Endometrial microvascular endothelial cells (primary cell): ENCODE data around the gene PLXNA1. TPM values are rescaled to one million over a fixed set of nuclear protein-coding genes. Genes with fewer than 3 reads are reported as not detected.

Experiments
- in situ Hi-C: cut with HindIII; loops from 2 replicates; pipeline ENCODE4 v1.10.0; 2017; ENCODE audit warnings: low sequenced_read_pairs, low pct_unique_long_range_greater_than_20kb; ENCODE audit errors: inconsistent ontology term
- total RNA-seq: library from RNA; depleted of rRNA; stranded (reverse); fragments of >200 nt; gene quantifications from one replicate; pipeline ENCODE4 v1.2.3, GENCODE V29; 2015; ENCODE audit errors: inconsistent ontology term

Gene PLXNA1
- 25.8 TPM for total RNA-seq

DNA sequence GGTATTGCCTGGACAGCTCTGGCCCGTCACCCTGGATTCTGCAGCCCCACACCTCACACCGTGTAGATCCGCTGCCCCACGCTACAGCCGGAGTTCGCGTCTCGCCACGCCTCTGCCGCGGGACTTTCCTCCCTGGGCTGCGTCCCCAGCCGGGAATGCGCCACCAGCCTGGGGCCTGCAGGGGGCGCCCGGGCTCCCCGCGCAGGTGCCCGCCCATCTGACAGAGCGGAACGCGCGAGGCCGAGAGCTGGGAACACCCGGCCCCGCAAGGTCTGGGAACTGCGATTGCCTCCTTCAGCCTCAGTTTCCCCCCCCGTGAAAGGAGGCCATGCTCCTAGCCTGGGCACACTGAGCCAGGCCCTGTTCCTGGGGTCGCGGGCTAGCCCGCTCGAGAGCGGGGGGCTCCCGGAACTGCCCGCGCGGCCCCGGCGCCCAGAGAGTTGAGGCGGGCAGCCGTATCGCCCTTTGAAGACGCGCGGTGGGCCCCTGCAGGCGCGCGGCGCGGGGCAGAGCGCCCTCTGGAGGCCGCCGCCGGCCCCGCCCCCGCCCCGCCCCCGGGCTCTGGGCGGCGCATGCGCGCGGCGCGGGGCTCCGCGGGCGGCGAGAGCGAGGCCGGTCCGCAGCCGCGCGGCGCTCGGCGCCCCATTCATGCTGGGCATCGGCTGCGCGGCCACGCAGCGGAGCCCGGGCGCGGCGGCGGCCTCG is at the start of gene PLXNA1:
Gene PLXNA1, plus strand, starts transcription at position 645 of the 705 bp plus-strand sequence. CDS start 5,479 bp downstream, outside the sequence.
- in situ Hi-C loops, result no loop called here

GRCh38 chr3:126934031-126934531 is 48.8 kb upstream of the PLXNA1 start:
- in situ Hi-C loops, result no loop called here

DNA sequence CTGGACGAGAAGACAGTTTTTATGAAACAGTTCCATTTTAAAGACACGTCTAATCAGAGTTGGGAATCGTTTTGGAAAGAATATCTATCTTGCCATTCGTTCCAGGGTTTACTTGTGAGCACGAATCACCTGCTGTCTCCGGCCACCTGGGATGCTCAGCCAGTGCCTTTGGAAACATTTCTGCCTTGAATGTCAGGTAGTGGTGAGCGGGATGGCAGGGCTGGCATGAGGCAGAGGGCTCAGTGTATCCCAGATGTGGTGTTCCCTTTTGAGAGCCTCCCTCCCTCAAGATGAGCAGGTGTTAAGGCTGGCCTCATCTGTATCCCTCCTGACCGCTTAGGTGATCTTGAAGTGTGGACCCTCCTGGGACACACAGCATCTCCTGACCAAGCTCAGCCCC is 47.9 kb upstream of the PLXNA1 start:
- in situ Hi-C loops, result no loop called here

- in situ Hi-C loops, result no loop called here
Observed at GRCh38 chr3:126935756-126936509, 47.0 kb upstream of the PLXNA1 start.

- in situ Hi-C loops, result no loop called here
Observed at GRCh38 chr3:126936853-126937425, 46.0 kb upstream of the PLXNA1 start.

DNA sequence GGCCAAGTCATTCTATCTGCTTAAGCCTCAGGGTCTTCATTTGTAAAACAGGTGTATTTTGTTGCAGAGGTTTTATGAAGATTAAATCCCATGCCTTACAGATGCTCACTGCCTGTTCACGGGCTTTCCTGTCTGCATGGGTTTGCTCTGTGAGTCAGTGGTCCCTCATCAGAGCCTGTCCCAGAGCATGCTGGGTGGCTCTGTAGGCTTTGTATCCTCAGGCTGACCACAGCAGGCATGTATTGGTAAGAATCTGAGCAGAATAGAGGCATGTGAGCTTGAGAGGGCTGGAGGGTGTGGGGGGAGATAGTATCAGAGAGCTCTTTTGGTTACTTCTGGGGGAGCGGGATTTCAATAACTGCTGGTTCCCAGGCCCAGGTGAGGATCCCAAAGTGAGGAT is 45.4 kb upstream of the PLXNA1 start:
- in situ Hi-C loops, result no loop called here

GRCh38 chr3:126937973-126938372 is 44.9 kb upstream of the PLXNA1 start:
- in situ Hi-C loops, result no loop called here

DNA sequence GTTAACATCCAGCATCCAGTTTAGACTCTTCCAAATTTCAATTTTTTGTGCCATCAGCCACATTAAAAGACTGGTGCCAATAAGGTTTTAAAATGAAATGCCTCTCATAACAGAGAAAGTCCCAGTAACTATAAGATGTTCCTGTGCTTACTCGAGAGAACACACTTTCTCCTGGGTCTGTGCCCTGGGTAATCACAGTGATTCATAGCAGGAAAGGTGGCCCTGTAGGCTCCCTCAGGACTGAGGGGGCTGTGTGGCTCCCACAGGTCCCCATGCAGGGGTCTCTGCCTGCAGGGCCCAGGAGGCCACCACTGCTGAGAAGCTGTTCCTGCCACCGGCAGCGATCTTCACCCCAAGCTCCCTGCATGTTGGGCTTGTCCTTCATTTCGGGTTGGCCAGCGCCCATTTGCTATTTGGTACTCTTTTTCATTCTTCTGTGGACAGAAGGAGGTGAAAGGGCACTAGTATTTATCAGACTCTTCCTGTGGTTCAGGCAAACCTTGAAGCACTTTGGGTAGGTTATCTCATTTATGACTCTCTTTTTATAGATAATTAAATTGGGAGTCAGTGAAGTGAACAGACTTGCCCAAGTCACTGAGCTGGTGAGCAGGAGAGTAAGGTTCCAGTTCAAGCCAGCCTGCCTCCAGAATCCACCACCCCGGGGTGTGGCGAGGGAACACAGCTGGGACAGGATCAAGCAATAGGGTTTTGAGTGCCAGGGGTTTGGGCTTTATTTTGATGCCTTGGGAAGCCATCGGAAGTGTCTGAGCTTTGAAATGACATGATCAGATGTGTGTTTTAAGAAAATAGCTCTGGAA is 44.2 kb upstream of the PLXNA1 start:
- in situ Hi-C loops, result no loop called here

DNA sequence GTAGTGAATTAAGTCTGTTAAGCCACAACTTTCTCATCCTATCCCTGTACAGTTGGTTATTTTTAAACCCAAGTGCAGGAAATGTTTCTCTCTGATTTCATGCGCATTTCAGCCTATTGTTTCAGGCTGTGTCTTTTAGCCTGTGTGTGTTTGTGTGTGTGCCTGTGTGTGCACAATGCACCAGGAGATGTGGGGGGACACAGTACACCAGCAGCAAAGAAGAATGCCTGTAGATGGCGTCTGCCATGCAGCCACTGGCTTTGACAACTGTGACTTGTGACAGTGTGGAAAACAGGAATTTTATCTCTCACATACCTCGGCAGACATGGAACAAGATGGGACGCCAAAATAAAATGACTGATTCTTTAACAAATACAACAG is 43.6 kb upstream of the PLXNA1 start:
- in situ Hi-C loops, result no loop called here

DNA sequence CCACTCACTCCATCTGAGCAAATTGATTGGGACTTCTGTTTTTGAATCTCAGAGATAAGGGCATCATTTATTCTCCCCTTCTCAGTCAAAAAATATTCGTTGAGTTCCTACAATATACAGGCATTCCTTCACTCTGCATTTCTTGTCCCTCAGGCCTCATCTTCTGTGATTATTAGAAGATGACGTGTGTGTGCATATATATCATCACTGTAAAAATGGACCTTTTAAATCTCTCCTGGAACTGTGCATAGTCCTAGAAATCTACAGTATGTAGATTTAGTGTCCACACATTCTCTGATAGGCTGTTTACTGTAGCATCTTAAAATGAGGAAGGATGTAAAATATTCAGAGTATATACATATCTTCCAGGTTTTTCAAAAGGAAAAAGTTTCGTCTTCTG is 43.2 kb upstream of the PLXNA1 start:
- in situ Hi-C loops, result no loop called here

GRCh38 chr3:126941721-126942270 is 41.1 kb upstream of the PLXNA1 start:
- in situ Hi-C loops, result no loop called here

GRCh38 chr3:126944089-126944965 is 38.6 kb upstream of the PLXNA1 start:
- in situ Hi-C loops, result no loop called here

GRCh38 chr3:126945171-126945721 is 37.7 kb upstream of the PLXNA1 start:
- in situ Hi-C loops, result no loop called here

DNA sequence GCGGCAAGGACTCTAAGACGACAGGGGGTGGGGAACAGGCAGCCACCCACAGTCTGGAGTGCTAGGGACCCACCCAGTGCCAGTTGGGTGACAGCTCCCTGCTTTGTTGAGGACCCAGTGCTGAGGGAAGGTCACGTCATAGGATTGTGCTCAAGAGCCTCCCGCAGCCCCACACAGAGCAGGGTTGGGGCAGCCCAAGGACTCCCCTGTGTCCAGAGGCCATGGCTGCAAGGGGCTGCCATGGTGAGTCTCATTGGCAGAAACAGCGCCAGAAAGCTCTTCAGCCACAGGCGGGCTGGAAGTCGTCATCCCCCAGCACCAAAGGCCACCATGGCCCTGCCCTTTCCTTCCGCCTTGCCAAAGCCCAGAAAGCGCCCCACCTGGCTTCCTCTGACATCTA is 37.0 kb upstream of the PLXNA1 start:
- in situ Hi-C loops, result no loop called here

DNA sequence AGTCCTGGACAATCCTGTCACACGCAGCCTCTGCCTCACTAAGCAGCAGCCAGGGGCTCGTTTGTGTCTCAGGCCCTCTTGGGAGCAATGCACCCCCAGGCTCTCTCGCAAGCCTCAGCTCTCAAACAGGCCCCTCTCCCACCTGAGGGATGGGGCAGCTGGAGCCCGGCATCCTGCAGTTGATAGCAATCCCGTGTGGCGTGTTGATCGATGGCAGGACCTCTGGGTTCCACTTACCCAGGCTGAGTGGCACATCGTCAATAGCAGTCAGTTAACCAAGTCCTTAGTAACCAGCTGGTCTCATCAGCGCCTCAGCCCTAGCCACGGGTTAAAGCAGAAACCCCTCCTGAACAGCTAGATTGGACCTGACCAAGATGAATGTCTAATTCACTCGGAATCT is 36.5 kb upstream of the PLXNA1 start:
- in situ Hi-C loops, result no loop called here

DNA sequence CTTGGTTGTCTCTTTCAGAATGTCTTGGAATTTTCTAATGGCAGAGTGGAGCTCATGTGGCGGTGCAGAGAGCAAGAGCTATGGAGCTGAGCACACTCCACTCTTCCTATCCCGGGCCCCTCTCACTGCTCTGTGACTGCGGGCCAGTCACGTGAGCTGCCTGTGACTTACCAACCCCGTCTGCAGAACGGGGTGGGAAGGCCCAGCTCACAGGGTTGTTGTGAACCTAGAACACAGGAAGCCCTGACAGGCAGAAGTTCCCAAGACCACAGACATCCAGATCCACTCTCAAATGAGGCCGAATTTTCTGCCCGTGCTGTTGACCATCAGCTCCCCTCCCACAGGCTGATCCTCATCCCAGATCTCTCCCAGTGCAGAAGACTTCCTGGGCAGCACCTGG is 35.5 kb upstream of the PLXNA1 start:
- in situ Hi-C loops, result no loop called here

- in situ Hi-C loops, result no loop called here
Observed at GRCh38 chr3:126948980-126949535, 33.9 kb upstream of the PLXNA1 start.
